OCI-LY7 (cell line): ENCODE results near the gene LOX. TPM values are rescaled to one million over a fixed set of nuclear protein-coding genes. Genes with fewer than 3 reads are reported as not detected.

Source experiments
- BruUV-seq: library from RNA; stranded (reverse); fragments of 400-500 nt; replicated peaks from 2 replicates; lab custom pipeline; 2021; lab: Mats Ljungman, UMichigan
- CTCF ChIA-PET: fragments of 300-600 bp; sonication (Branson Sonifier 250); formaldehyde crosslinking; loops from one replicate; lab custom pipeline; 2022; ENCODE audit warnings: antibody characterized with exemption; ENCODE audit not compliant: unreplicated experiment; lab: Charles Lee
- POLR2A ChIA-PET: fragments of 300-600 bp; sonication (Branson Sonifier 250); formaldehyde crosslinking; loops from one replicate; lab custom pipeline; 2022; ENCODE audit warnings: antibody characterized with exemption; lab: Charles Lee
- DNase-seq: peaks from one replicate; pipeline ENCODE4 v3.0.0-alpha.2; 2015; ENCODE audit warnings: low spot score
- H2AFZ ChIP-seq: fragments of 200-600 bp; sonication (generic), shearing (Covaris generic); 2 replicates; pipeline ENCODE4 v1.6.1; 2014; ENCODE audit warnings: mild to moderate bottlenecking, antibody characterized with exemption, low read length, moderate library complexity
- H3K27ac ChIP-seq: fragments of 200-600 bp; sonication (generic); 2 replicates; pipeline ENCODE4 v1.5.1; 2014; ENCODE audit warnings: mixed run types, low read depth, mild to moderate bottlenecking, moderate library complexity, low read length, inconsistent platforms; ENCODE audit not compliant: poor library complexity, severe bottlenecking
- H3K36me3 ChIP-seq: fragments of 200-600 bp; sonication (generic); 2 replicates; pipeline ENCODE4 v1.6.1; 2014; ENCODE audit warnings: mild to moderate bottlenecking, antibody characterized with exemption, low read length, moderate library complexity, mixed read lengths; ENCODE audit not compliant: insufficient read depth
- H3K4me1 ChIP-seq: fragments of 200-600 bp; sonication (generic); 2 replicates; pipeline ENCODE4 v1.5.1; 2014; ENCODE audit warnings: mild to moderate bottlenecking, low read length; ENCODE audit not compliant: insufficient read depth, poor library complexity, severe bottlenecking
- H3K4me2 ChIP-seq: fragments of 200-600 bp; sonication (generic); 2 replicates; pipeline ENCODE4 v1.6.1; 2014; ENCODE audit warnings: mild to moderate bottlenecking, low read length
- H3K4me3 ChIP-seq: fragments of 200-600 bp; sonication (generic); 2 replicates; pipeline ENCODE4 v1.5.1; 2014; ENCODE audit warnings: mild to moderate bottlenecking, low read depth, low read length; ENCODE audit not compliant: poor library complexity, severe bottlenecking
- H3K79me2 ChIP-seq: fragments of 200-600 bp; sonication (generic); 2 replicates; pipeline ENCODE4 v1.6.1; 2016; ENCODE audit warnings: low read depth, mild to moderate bottlenecking, low read length, moderate library complexity, mixed read lengths; ENCODE audit not compliant: insufficient read depth
- H3K9me2 ChIP-seq: fragments of 200-600 bp; sonication (generic); 2 replicates; pipeline ENCODE4 v1.6.1; 2016; ENCODE audit warnings: mild to moderate bottlenecking, low read length, mixed read lengths; ENCODE audit not compliant: insufficient read depth
- H3K9me3 ChIP-seq: fragments of 200-600 bp; sonication (generic); 2 replicates; pipeline ENCODE4 v1.6.1; 2014; ENCODE audit warnings: mild to moderate bottlenecking, mixed run types, low read length, mixed read lengths
- H4K20me1 ChIP-seq: fragments of 200-600 bp; sonication (generic); 2 replicates; pipeline ENCODE4 v1.6.1; 2014; ENCODE audit warnings: mild to moderate bottlenecking, antibody characterized with exemption, low read length, moderate library complexity, mixed read lengths; ENCODE audit not compliant: insufficient read depth
- CTCF ChIP-seq: fragments of 200-600 bp; sonication (generic); conservative IDR thresholded peaks from 2 replicates; pipeline ENCODE4 v1.5.1; 2014; ENCODE audit warnings: mild to moderate bottlenecking, antibody characterized with exemption, low read length, moderate library complexity, mixed read lengths
- EZH2phosphoT487 ChIP-seq: fragments of 200-600 bp; sonication (generic); IDR thresholded peaks from 2 replicates; pipeline ENCODE4 v1.6.1; 2018; ENCODE audit warnings: low read depth, borderline replicate concordance, mild to moderate bottlenecking, mixed run types, antibody characterized with exemption, low read length, moderate library complexity, mixed read lengths
- intact Hi-C: fragments of 100-400 bp; cut with micrococcal nuclease; formaldehyde crosslinking; loops from one replicate; pipeline ENCODE4 v1.10.0; 2022; ENCODE audit not compliant: unreplicated experiment
- total RNA-seq, 2 experiments: library from RNA; depleted of rRNA in 1 of 2; stranded (reverse); fragments of >200 nt in 1 of 2; shearing (Covaris generic) in 1 of 2; gene quantifications; 2 replicates each; pipeline ENCODE4 v1.2.3, GENCODE V29; 2014 to 2022

Gene LOX
- total RNA-seq, 2 experiments from 2014 or later = not detected

DNA sequence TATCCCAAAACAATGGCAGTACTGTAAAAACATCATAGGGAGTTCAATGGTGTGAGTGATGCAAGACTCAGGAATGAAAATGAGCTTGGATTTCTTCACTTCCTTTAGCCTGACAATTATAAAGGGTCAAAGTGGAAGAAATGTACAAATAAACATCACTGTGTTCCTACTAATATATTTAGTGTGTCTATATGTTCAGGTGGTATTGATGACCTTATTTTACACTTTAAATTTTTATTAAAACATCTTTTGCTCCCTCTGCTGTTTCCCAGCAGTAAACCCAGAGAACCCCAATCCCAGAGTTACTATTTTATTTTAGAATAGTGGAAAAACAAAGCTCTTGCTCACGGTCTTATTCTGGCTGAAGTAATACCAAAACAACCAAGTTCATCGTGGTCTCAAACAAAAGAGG, 2.0 kb downstream of the LOX start:
- H3K4me2 ChIP-seq = no peak overlapping the region
- H2AFZ ChIP-seq = no peak overlapping the region
- H3K27ac ChIP-seq = no peak overlapping the region
- H3K4me3 ChIP-seq = no peak overlapping the region
- CTCF ChIA-PET = no interaction called here
- no peak for DNase-seq
- H3K4me1 ChIP-seq = no peaks in the 10 kb centered on the region
- intact Hi-C loops = no loop called here
- no peaks in the 10 kb centered on the region for H4K20me1 ChIP-seq
- H3K9me3 ChIP-seq = no peaks in the 10 kb centered on the region
- BruUV-seq = no TSS peak
- H3K9me2 ChIP-seq = no peaks in the 10 kb centered on the region
- TF ChIP-seq EZH2phosphoT487 (no peak), CTCF (no peak)
- POLR2A ChIA-PET = interaction anchor here (0.6 to 1.0 kb wide), 2 partner anchors 282 to 1487 kb away, joined by 3 read pairs; no protein-coding TSS in a partner anchor
- H3K79me2 ChIP-seq = no peaks in the 10 kb centered on the region
- H3K36me3 ChIP-seq = no peaks in the 10 kb centered on the region

DNA sequence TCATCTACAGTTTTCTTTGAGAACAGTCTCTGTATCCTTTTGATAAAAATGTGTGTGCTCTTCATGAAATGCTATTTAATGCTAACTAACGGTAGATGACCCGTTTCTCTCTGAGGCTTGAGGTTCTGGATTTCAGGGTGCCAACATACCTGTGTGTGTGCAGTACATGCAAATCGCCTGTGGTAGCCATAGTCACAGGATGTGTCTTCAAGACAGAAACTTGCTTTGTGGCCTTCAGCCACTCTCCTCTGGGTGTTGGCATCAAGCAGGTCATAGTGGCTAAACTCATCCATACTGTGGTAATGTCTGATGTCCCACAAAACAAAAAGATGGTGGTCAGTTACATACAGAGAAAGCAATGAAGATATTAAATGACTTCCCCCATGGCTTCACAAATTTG, 4.2 kb downstream of the LOX start:
- Histone ChIP-seq H3K4me1 (no peaks in the 10 kb centered on the region), H3K9me2 (no peaks in the 10 kb centered on the region), H3K36me3 (no peaks in the 10 kb centered on the region), H3K79me2 (no peaks in the 10 kb centered on the region), H2AFZ (no peak overlapping the region), H3K9me3 (no peaks in the 10 kb centered on the region), H4K20me1 (no peaks in the 10 kb centered on the region), H3K27ac (no peak overlapping the region), H3K4me2 (no peak overlapping the region), H3K4me3 (no peak overlapping the region)
- POLR2A ChIA-PET = no interaction called here
- no TSS peak for BruUV-seq
- CTCF ChIA-PET = no interaction called here
- DNase-seq = no peak
- intact Hi-C loops = no loop called here
- TF ChIP-seq CTCF (no peak), EZH2phosphoT487 (no peak)

DNA sequence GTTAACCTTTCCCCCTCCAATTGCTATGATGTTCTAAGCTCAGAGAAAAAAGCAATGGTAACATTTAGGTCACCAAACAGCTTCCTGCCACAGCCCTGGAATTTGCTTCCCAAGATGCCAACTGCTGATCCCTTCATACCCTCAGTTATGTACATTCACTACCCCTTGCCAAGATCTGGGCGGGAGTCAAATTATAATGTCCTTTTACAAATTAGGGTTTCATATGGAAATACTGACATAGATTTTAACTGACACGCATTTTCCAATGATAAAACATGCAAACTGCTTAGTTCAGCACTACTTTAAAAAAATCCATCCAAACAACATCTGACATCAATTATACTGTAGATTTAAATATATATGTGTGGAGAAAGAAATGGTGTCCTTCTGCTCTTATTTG, 5.0 kb downstream of the LOX start:
- TF ChIP-seq EZH2phosphoT487 (no peak), CTCF (no peak)
- no peaks in the 10 kb centered on the region for H3K4me1 ChIP-seq
- no peaks in the 10 kb centered on the region for H3K9me2 ChIP-seq
- no peak overlapping the region for H3K27ac ChIP-seq
- no peak overlapping the region for H3K4me3 ChIP-seq
- no peak for DNase-seq
- BruUV-seq = no TSS peak
- no peaks in the 10 kb centered on the region for H3K79me2 ChIP-seq
- H3K9me3 ChIP-seq = no peaks in the 10 kb centered on the region
- H4K20me1 ChIP-seq = no peaks in the 10 kb centered on the region
- intact Hi-C loops = no loop called here
- H3K36me3 ChIP-seq = no peaks in the 10 kb centered on the region
- H3K4me2 ChIP-seq = no peak overlapping the region
- H2AFZ ChIP-seq = no peak overlapping the region
- ChIA-PET CTCF (no interaction called here), POLR2A (interaction anchor here (0.6 to 0.7 kb wide), 2 partner anchors 29 to 672 kb away, joined by 3 read pairs; no protein-coding TSS in a partner anchor)
